Hepatocyte (in vitro differentiated cells): ENCODE measurements around the gene UNG.

ENCODE experiments used
- EZH2 ChIP-seq: fragments of 200-600 bp; sonication (generic); IDR thresholded peaks from 2 replicates; pipeline ENCODE4 v1.6.1; 2016; ENCODE audit warnings: antibody characterized with exemption, mild to moderate bottlenecking, borderline replicate concordance
- EZH2phosphoT487 ChIP-seq: fragments of 200-600 bp; sonication (generic); IDR thresholded peaks from one replicate; pipeline ENCODE4 v1.6.1; 2018; ENCODE audit warnings: antibody characterized with exemption, mild to moderate bottlenecking, low read depth, moderate library complexity; ENCODE audit not compliant: unreplicated experiment, severe bottlenecking
- TF ChIP-seq, protein P1 (sequence below): fragments of 200-600 bp; sonication (generic); IDR thresholded peaks from 2 replicates; pipeline ENCODE4 v1.5.1; 2016; ENCODE audit warnings: antibody characterized with exemption, mild to moderate bottlenecking; ENCODE audit not compliant: poor library complexity

DNA sequence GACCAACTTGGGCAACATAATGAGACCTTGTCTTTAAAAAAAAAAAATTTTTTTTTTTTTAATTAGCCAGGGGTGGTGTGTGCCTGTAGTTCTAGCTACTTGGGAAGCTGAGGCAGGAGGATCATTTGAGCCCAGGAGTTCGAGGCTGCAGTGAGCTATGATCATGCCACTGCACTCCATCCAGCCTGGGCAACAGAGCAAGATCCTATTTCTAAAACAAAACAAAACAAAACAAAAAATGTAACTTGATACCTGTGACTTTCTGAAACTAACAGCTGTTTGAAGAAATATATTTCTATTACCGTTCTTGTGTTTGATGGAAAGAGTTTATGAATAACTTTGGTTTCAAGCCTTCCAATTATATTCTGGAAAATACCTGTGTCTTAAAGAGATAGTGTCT is 17.2 kb downstream of the UNG start:
- TF ChIP-seq EZH2phosphoT487 (no peak), EZH2 (no peak)
- TF ChIP-seq, protein P1, sequence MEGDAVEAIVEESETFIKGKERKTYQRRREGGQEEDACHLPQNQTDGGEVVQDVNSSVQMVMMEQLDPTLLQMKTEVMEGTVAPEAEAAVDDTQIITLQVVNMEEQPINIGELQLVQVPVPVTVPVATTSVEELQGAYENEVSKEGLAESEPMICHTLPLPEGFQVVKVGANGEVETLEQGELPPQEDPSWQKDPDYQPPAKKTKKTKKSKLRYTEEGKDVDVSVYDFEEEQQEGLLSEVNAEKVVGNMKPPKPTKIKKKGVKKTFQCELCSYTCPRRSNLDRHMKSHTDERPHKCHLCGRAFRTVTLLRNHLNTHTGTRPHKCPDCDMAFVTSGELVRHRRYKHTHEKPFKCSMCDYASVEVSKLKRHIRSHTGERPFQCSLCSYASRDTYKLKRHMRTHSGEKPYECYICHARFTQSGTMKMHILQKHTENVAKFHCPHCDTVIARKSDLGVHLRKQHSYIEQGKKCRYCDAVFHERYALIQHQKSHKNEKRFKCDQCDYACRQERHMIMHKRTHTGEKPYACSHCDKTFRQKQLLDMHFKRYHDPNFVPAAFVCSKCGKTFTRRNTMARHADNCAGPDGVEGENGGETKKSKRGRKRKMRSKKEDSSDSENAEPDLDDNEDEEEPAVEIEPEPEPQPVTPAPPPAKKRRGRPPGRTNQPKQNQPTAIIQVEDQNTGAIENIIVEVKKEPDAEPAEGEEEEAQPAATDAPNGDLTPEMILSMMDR: no peak
